ENCODE data around the gene KIAA1671. TPM values are rescaled to one million over a fixed set of nuclear protein-coding genes. Genes with fewer than 3 reads are reported as not detected.
"Not testable (repeated sequence)": the region's sequence is repeated elsewhere in the genome, so short reads cannot be mapped to it uniquely, and the experiment has no call there.

Gene KIAA1671
- total RNA-seq, 1 donor from 2014 or later, result 40.7 TPM

- intact Hi-C loops (cut with DNase I), result no loop called here
- Histone ChIP-seq H3K27me3 (ENCODE audit: low read depth) (peaks cover 39% of the 10 kb centered on the region), H3K27ac (no peak overlapping the region), H3K4me1 (no peaks in the 10 kb centered on the region), H3K9me3 (no peaks in the 10 kb centered on the region), H3K36me3 (no peaks in the 10 kb centered on the region), H3K4me3 (no peak overlapping the region)
- DNase-seq (peak; percentile 76), ATAC-seq (peak; percentile 89 to 91)
- TF ChIP-seq CTCF (IDR thresholded peaks at IDR 0.05), result peak; percentile 58
These were observed 283.2 kb downstream of the KIAA1671 start for GRCh38 chr22:25235547-25236290.

GRCh38 chr22:25236417-25236816 is 283.9 kb downstream of the KIAA1671 start:
- no peak for DNase-seq
- intact Hi-C loops (cut with DNase I), result no loop called here
- no peaks in the 10 kb centered on the region for H3K36me3 ChIP-seq
- no peak for TF ChIP-seq CTCF (IDR thresholded peaks at IDR 0.05)
- H3K9me3 ChIP-seq, result no peaks in the 10 kb centered on the region
- H3K27ac ChIP-seq, result no peak overlapping the region
- peaks cover 39% of the 10 kb centered on the region for H3K27me3 ChIP-seq (ENCODE audit: low read depth)
- H3K4me3 ChIP-seq, result no peak overlapping the region
- no peak for ATAC-seq
- no peaks in the 10 kb centered on the region for H3K4me1 ChIP-seq

- Histone ChIP-seq H3K4me1 (no peaks in the 10 kb centered on the region), H3K27me3 (ENCODE audit: low read depth) (peaks cover 39% of the 10 kb centered on the region), H3K4me3 (no peak overlapping the region), H3K9me3 (no peaks in the 10 kb centered on the region), H3K27ac (no peak overlapping the region), H3K36me3 (no peaks in the 10 kb centered on the region)
- intact Hi-C loops (cut with DNase I), result no loop called here
- TF ChIP-seq CTCF (IDR thresholded peaks at IDR 0.05), result no peak
- no peak for ATAC-seq
- DNase-seq, result no peak
These were observed 285.0 kb downstream of the KIAA1671 start for GRCh38 chr22:25237503-25237902.

GRCh38 chr22:25238058-25238457 is 285.5 kb downstream of the KIAA1671 start:
- H3K27ac ChIP-seq; H3K36me3 ChIP-seq; ATAC-seq; H3K4me3 ChIP-seq; intact Hi-C loops (cut with DNase I); DNase-seq; H3K9me3 ChIP-seq; H3K4me1 ChIP-seq: not testable (repeated sequence)
- peaks cover 36% of the 10 kb centered on the region for H3K27me3 ChIP-seq (ENCODE audit: low read depth)

Other genes starting within 250 kb of the KIAA1671 start
- not detected for gene PIWIL3, start 178.0 kb upstream of the KIAA1671 start, total RNA-seq
- 2.9 TPM for gene SGSM1, start 146.5 kb upstream of the KIAA1671 start, total RNA-seq
- not detected for gene LHFPL7, start 6.0 kb upstream of the KIAA1671 start, total RNA-seq
- 0.74 TPM for gene CRYBB3, start 247.1 kb downstream of the KIAA1671 start, total RNA-seq

Measured in lower lobe of right lung (tissue), 2 donors.